ENCODE measurements around the gene HOXD11. TPM values are rescaled to one million over a fixed set of nuclear protein-coding genes. Genes with fewer than 3 reads are reported as not detected.
A peak's percentile ranks its signal among the peaks of the same experiment; 100 is the strongest.

The HOXD11 gene
- total and polyA plus RNA-seq, 9 of the 15 experiments (the other 6 are each of a cell fraction or from before 2014, with no cell fraction given): not detected

DNA sequence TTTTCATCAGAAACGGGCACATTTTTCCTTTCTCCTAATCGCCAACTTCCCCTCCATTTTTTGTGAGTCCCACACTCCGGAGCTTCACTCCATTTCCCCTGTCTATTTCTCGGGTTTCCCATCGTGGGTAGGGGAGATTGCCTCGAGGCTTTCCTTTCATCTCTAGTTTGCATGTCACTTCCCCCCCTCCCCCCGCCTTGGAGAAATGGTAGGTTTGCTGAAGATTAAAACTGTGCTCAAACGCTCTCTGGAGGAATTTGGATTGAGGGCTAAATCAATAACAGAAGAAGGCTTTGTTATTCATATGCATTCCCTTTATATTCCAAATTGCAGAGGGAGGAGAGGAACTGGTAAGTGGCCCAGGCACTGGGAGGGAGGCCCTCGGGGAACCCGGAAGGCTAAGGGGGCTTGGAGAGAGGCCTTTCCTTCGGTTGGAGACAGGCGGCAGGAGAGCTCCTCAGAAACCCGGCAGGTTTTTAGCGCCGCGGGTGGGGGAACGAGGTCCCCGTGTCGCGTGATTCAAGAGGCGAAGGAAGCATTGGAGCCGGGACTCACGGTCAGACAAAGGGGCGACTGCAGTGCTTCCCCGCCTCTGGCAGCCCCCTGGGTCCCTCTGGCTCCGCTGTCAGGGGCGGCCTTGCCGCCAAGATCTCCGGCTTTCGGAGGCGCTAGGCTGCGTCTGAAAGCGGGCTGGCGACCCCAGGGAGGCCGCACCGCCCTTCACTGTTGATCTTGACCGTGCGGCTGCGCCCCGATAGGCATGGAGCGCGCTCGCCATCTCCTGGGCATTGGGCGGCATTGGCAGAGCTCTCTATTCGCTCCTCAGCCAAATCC is 9.9 kb upstream of the HOXD11 start (continued):
- TF ChIP-seq ZNF41 (CRISPR knock-in tag; conservative IDR thresholded peaks at IDR 0.05) (0 out of 2 replicates have a peak, but pooled peaks have one; percentile 18), FOXA1 (IDR thresholded peaks at IDR 0.05; ENCODE audit: borderline replicate concordance) (no peak), CHCHD3 (CRISPR knock-in tag; IDR thresholded peaks at IDR 0.05) (no peak), ETV5 (CRISPR knock-in tag; IDR thresholded peaks at IDR 0.05; ENCODE audit: low read depth) (no peak), SAFB (IDR thresholded peaks at IDR 0.05; ENCODE audit: borderline replicate concordance, low read depth, low read length) (no peak), ZNF77 (CRISPR knock-in tag; IDR thresholded peaks at IDR 0.05) (no peak), ZNF589 (CRISPR knock-in tag; IDR thresholded peaks at IDR 0.05; ENCODE audit: low read depth) (no peak), ARHGAP35 (IDR thresholded peaks at IDR 0.05; ENCODE audit: partially characterized antibody) (no peak), ZBTB8A (IDR thresholded peaks at IDR 0.05; ENCODE audit: partially characterized antibody) (no peak), TOE1 (IDR thresholded peaks at IDR 0.05; ENCODE audit: borderline replicate concordance) (0 out of 2 replicates have a peak, but pooled peaks have one; percentile 26), TOE1 (CRISPR knock-in tag; IDR thresholded peaks at IDR 0.05; ENCODE audit: borderline replicate concordance, low read depth) (no peak), OTX1 (CRISPR knock-in tag; IDR thresholded peaks at IDR 0.05) (no peak), SP2 (IDR thresholded peaks at IDR 0.05; ENCODE audit: extremely low read depth, low read depth, low read length, poor library complexity, severe bottlenecking) (no peak), TAF15 (IDR thresholded peaks at IDR 0.05; ENCODE audit: low read depth, low read length) (no peak), CBX1 (IDR thresholded peaks at IDR 0.05; ENCODE audit: low read depth) (no peak), TRIM24 (IDR thresholded peaks at IDR 0.05) (no peak)
- TF ChIP-seq, protein P1, sequence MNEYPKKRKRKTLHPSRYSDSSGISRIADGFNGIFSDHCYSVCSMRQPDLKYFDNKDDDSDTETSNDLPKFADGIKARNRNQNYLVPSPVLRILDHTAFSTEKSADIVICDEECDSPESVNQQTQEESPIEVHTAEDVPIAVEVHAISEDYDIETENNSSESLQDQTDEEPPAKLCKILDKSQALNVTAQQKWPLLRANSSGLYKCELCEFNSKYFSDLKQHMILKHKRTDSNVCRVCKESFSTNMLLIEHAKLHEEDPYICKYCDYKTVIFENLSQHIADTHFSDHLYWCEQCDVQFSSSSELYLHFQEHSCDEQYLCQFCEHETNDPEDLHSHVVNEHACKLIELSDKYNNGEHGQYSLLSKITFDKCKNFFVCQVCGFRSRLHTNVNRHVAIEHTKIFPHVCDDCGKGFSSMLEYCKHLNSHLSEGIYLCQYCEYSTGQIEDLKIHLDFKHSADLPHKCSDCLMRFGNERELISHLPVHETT (CRISPR knock-in tag; conservative IDR thresholded peaks at IDR 0.05 in 1 of 2, IDR thresholded peaks at IDR 0.05 in 1 of 2): no peak
- TF ChIP-seq, protein P2, sequence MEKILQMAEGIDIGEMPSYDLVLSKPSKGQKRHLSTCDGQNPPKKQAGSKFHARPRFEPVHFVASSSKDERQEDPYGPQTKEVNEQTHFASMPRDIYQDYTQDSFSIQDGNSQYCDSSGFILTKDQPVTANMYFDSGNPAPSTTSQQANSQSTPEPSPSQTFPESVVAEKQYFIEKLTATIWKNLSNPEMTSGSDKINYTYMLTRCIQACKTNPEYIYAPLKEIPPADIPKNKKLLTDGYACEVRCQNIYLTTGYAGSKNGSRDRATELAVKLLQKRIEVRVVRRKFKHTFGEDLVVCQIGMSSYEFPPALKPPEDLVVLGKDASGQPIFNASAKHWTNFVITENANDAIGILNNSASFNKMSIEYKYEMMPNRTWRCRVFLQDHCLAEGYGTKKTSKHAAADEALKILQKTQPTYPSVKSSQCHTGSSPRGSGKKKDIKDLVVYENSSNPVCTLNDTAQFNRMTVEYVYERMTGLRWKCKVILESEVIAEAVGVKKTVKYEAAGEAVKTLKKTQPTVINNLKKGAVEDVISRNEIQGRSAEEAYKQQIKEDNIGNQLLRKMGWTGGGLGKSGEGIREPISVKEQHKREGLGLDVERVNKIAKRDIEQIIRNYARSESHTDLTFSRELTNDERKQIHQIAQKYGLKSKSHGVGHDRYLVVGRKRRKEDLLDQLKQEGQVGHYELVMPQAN (IDR thresholded peaks at IDR 0.05; ENCODE audit: borderline replicate concordance): no peak
- TF ChIP-seq, protein P3, sequence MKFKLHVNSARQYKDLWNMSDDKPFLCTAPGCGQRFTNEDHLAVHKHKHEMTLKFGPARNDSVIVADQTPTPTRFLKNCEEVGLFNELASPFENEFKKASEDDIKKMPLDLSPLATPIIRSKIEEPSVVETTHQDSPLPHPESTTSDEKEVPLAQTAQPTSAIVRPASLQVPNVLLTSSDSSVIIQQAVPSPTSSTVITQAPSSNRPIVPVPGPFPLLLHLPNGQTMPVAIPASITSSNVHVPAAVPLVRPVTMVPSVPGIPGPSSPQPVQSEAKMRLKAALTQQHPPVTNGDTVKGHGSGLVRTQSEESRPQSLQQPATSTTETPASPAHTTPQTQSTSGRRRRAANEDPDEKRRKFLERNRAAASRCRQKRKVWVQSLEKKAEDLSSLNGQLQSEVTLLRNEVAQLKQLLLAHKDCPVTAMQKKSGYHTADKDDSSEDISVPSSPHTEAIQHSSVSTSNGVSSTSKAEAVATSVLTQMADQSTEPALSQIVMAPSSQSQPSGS (CRISPR knock-in tag; IDR thresholded peaks at IDR 0.05): no peak
- TF ChIP-seq, protein P4, sequence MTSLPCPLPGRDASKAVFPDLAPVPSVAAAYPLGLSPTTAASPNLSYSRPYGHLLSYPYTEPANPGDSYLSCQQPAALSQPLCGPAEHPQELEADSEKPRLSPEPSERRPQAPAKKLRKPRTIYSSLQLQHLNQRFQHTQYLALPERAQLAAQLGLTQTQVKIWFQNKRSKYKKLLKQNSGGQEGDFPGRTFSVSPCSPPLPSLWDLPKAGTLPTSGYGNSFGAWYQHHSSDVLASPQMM (CRISPR knock-in tag; IDR thresholded peaks at IDR 0.05): no peak
- TF ChIP-seq, protein P5, sequence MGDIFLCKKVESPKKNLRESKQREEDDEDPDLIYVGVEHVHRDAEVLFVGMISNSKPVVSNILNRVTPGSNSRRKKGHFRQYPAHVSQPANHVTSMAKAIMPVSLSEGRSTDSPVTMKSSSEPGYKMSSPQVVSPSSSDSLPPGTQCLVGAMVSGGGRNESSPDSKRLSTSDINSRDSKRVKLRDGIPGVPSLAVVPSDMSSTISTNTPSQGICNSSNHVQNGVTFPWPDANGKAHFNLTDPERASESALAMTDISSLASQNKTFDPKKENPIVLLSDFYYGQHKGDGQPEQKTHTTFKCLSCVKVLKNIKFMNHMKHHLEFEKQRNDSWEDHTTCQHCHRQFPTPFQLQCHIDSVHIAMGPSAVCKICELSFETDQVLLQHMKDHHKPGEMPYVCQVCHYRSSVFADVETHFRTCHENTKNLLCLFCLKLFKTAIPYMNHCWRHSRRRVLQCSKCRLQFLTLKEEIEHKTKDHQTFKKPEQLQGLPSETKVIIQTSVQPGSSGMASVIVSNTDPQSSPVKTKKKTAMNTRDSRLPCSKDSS (IDR thresholded peaks at IDR 0.05; ENCODE audit: low read depth, partially characterized antibody): no peak

All from K562 (cell line).